Activated naive CD4-positive, alpha-beta T cell treated with anti-CD3 and anti-CD28 coated beads, Interleukin-2, amount 10 ng/mL, durations not matched to agents 5 hours and 36 hours (primary cell): ENCODE results near the gene PAGE3. TPM values are rescaled to one million over a fixed set of nuclear protein-coding genes. Genes with fewer than 3 reads are reported as not detected.

Experiments used
- total RNA-seq, 2 experiments: library from RNA; stranded (reverse); gene quantifications; one replicate each; pipeline ENCODE4 v1.2.3, GENCODE V29; 2021

Gene PAGE3
- not detected for total RNA-seq

GRCh38 chrX:55264816-55265215, at the start of gene PAGE3:
Gene PAGE3, minus strand, starts transcription at chrX:55264916. Its CDS starts 1,013 bp downstream, at chrX:55263903.

GRCh38 chrX:55220119-55220794, 44.5 kb downstream of the PAGE3 start, which contains the start of gene PAGE5:
Gene PAGE5, plus strand, starts transcription at chrX:55220346. Its CDS starts 1,037 bp downstream, at chrX:55221383.

Other genes starting within 250 kb of the PAGE3 start
- gene ALAS2, start 233.9 kb downstream of the PAGE3 start, total RNA-seq = not detected
- gene PAGE2B, start 189.9 kb downstream of the PAGE3 start, total RNA-seq = not detected
- gene PAGE2, start 175.9 kb downstream of the PAGE3 start, total RNA-seq = not detected
- not detected for gene PAGE5, start 44.6 kb downstream of the PAGE3 start, total RNA-seq
- 10 to 100 TPM; 15.9 to 17.0 TPM for gene MAGEH1, start 187.2 kb upstream of the PAGE3 start, total RNA-seq
- gene USP51, start 224.9 kb upstream of the PAGE3 start, total RNA-seq = 1 to 10 TPM; 1.1 to 1.5 TPM